Spleen (tissue), 11 donors: ENCODE data around the gene VPS35. TPM values are rescaled to one million over a fixed set of nuclear protein-coding genes. Genes with fewer than 3 reads are reported as not detected.

ENCODE experiments used
- DNase-seq: peaks from one replicate; pipeline ENCODE4 v3.0.0-alpha.2; 2020
- H3K27ac ChIP-seq, 8 donors: fragments of 200-600 bp; sonication (generic) in 7 of 8; 1 replicate in 4 of 8; 2 replicates in 4 of 8; pipeline versions ENCODE4 v1.5.0 to v1.8.0; 2016 to 2021; ENCODE audit warnings: inconsistent platforms in 4 of 8, mild to moderate bottlenecking in 4 of 8, moderate library complexity in 1 of 8
- H3K27me3 ChIP-seq, 7 donors: fragments of 200-600 bp; sonication (generic) in 6 of 7; replicated peaks in 1 of 7; 1 replicate in 4 of 7; 2 replicates in 3 of 7; pipeline versions ENCODE4 v1.5.0 to v1.8.0; 2016 to 2021; ENCODE audit warnings: inconsistent platforms in 3 of 7, mild to moderate bottlenecking in 1 of 7
- H3K36me3 ChIP-seq, 6 donors: fragments of 200-600 bp; sonication (generic) in 5 of 6; 1 replicate in 4 of 6; 2 replicates in 2 of 6; pipeline versions ENCODE4 v1.5.0 to v1.8.0; 2016 to 2021; ENCODE audit warnings: inconsistent platforms in 2 of 6
- H3K4me1 ChIP-seq, 6 donors: fragments of 200-600 bp; sonication (generic) in 5 of 6; 1 replicate in 3 of 6; 2 replicates in 3 of 6; pipeline versions ENCODE4 v1.5.0 to v1.8.0; 2016 to 2021; ENCODE audit warnings: inconsistent platforms in 3 of 6
- H3K4me3 ChIP-seq, 8 donors: fragments of 200-600 bp; sonication (generic) in 7 of 8; 1 replicate in 4 of 8; 2 replicates in 4 of 8; pipeline versions ENCODE4 v1.5.0 to v1.8.0; 2016 to 2021; ENCODE audit warnings: inconsistent platforms in 4 of 8, mild to moderate bottlenecking in 4 of 8, moderate library complexity in 2 of 8
- H3K9me3 ChIP-seq, 8 donors: fragments of 200-600 bp; sonication (generic) in 7 of 8; 1 replicate in 4 of 8; 2 replicates in 4 of 8; pipeline versions ENCODE4 v1.5.0 to v1.8.0; 2016 to 2021; ENCODE audit warnings: inconsistent platforms in 4 of 8
- CTCF ChIP-seq, 11 experiments: fragments of 200-600 bp in 7 of 11; fragments of 450-650 bp in 4 of 11; sonication (generic) in 4 of 11; IDR thresholded peaks in 8 of 11; conservative IDR thresholded peaks in 3 of 11; 1 replicate in 7 of 11; 2 replicates in 4 of 11; pipeline versions ENCODE4 v1.4.0 to v1.8.0; 2016 to 2021; ENCODE audit warnings: antibody characterized with exemption in 11 of 11, inconsistent platforms in 4 of 11, mild to moderate bottlenecking in 1 of 11
- POLR2A ChIP-seq, 3 donors: fragments of 450-650 bp; IDR thresholded peaks; one replicate each; pipeline ENCODE4 v1.5.1; 2017; ENCODE audit warnings: antibody characterized with exemption in 3 of 3, mild to moderate bottlenecking in 1 of 3
- POLR2AphosphoS5 ChIP-seq, 3 donors: sonication (generic); formaldehyde crosslinking; IDR thresholded peaks; one replicate each; pipeline ENCODE4 v1.5.1; 2017; ENCODE audit warnings: antibody characterized with exemption in 3 of 3
- WGBS, 5 donors: extraction: QIAGEN DNeasy Blood & Tissue Kit in 3 of 5; methylation state at CpG; one replicate each; pipeline versions ENCODE4 v1.1.5 to v1.1.7; 2013 to 2018; 5-methylcytosine and 5-hydroxymethylcytosine counted together
- intact Hi-C: fragments of 100-400 bp; cut with DNase I; formaldehyde crosslinking; loops from one replicate; pipeline ENCODE4 v1.15.0; 2023; ENCODE audit warnings: low total_unique reads
- polyA plus RNA-seq, 3 donors: library from polyadenylated mRNA; stranded (reverse); fragments of 200-250 nt; gene quantifications; one replicate each; pipeline ENCODE4 v1.2.1, GENCODE V29; 2013
- total RNA-seq, 7 donors: library from RNA; depleted of rRNA in 3 of 7; stranded (reverse); fragments of >200 nt in 3 of 7; fragmentation: NEBNext Ultra II Directional in 4 of 7; extraction: Animal tissue kit (Norgen Biotek cat#: 25700) in 4 of 7; gene quantifications; one replicate each; pipeline versions ENCODE4 v1.1.0 to v1.2.1, GENCODE V29; 2016 to 2021
- donor health status: healthy with polysubstance abuse.
- donor health status: DM: no; HTN: no; CAD: no; lungs with moderate emphysema.
- donor health status: DM: no; HTN: no; CAD: no.
- donor health status: Bipolar disorder and iron deficiency.
- donor health status: healthy.
- donor health status: DM: no; HTN: no; CAD: no.
- donor health status: DM: yes; HTN: yes; CAD: no.

The VPS35 gene
- total and polyA plus RNA-seq, 10 donors: 18.1 to 111 (median 82.6) TPM

- peaks cover 0 to 7% (median 1%) of the 10 kb centered on the region in 8 donors for H3K9me3 ChIP-seq
- no peak for TF ChIP-seq POLR2A (IDR thresholded peaks at IDR 0.05)
- 88 to 99% (median 92%) methylated on average over 6 of the region's 6 CpGs for WGBS, 5 donors
Observed at GRCh38 chr16:46719528-46719927, 30.6 kb upstream of the VPS35 start.

GRCh38 chr16:46718214-46718613 lies 29.2 kb upstream of the VPS35 start:
- no peaks in the 10 kb centered on the region for H3K36me3 ChIP-seq
- no peaks in the 10 kb centered on the region for H3K27me3 ChIP-seq
- H3K9me3 ChIP-seq: peaks cover 0 to 2% (median 0%) of the 10 kb centered on the region in 8 donors
- peaks cover 0 to 5% (median 3%) of the 10 kb centered on the region in 6 donors for H3K4me1 ChIP-seq
- WGBS, 5 donors: 83 to 91% (median 86%) methylated on average over 8 of the region's 8 CpGs
- DNase-seq: no peak
- intact Hi-C loops: no loop called here
- H3K27ac ChIP-seq: no peak overlapping the region
- no peak for TF ChIP-seq POLR2AphosphoS5 (IDR thresholded peaks at IDR 0.05)
- no peak for TF ChIP-seq POLR2A (IDR thresholded peaks at IDR 0.05)
- TF ChIP-seq CTCF (IDR thresholded peaks at IDR 0.05 in 8 of 11, conservative IDR thresholded peaks at IDR 0.05 in 3 of 11): no peak
- H3K4me3 ChIP-seq: no peak overlapping the region

More at GRCh38 chr16:46719528-46719927, 30.6 kb upstream of the VPS35 start:
- Histone ChIP-seq H3K27ac (no peak overlapping the region), H3K4me3 (no peak overlapping the region), H3K27me3 (no peaks in the 10 kb centered on the region), H3K4me1 (no peaks in the 10 kb centered on the region), H3K36me3 (no peaks in the 10 kb centered on the region)
- DNase-seq: no peak
- intact Hi-C loops: no loop called here

DNA sequence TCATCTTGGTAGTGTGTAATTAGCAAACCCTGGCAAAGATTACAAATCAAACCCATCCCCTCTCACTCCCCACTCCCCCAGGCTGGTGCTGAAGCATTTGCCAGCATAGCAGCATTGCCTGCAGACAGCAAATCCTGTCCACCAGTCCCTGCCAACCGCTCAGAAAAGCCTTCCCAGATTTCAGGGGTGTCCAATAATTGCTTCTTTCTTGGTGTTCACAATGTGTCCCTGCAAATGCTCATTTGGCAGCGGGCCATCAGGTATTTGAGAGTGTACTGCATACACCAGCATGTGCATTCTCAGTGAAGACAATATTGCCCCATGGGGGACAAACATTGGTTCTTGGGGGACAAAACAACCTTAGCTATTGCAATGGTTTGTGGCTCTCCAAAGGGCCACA lies 28.7 kb upstream of the VPS35 start:
- no peaks in the 10 kb centered on the region for H3K9me3 ChIP-seq
- intact Hi-C loops: no loop called here
- H3K4me1 ChIP-seq: peaks cover 0 to 10% (median 7%) of the 10 kb centered on the region in 6 donors
- H3K36me3 ChIP-seq: no peaks in the 10 kb centered on the region
- DNase-seq: no peak
- no peak overlapping the region for H3K27ac ChIP-seq
- WGBS, 5 donors: 78 to 90% (median 86%) methylated on average over 2 of the region's 2 CpGs
- TF ChIP-seq POLR2A (IDR thresholded peaks at IDR 0.05) (no peak), CTCF (IDR thresholded peaks at IDR 0.05 in 8 of 11, conservative IDR thresholded peaks at IDR 0.05 in 3 of 11) (no peak), POLR2AphosphoS5 (IDR thresholded peaks at IDR 0.05) (no peak)
- H3K4me3 ChIP-seq: no peak overlapping the region
- H3K27me3 ChIP-seq: no peaks in the 10 kb centered on the region

- TF ChIP-seq POLR2A (IDR thresholded peaks at IDR 0.05) (no peak), POLR2AphosphoS5 (IDR thresholded peaks at IDR 0.05) (no peak), CTCF (IDR thresholded peaks at IDR 0.05 in 8 of 11, conservative IDR thresholded peaks at IDR 0.05 in 3 of 11) (no peak)
- no peaks in the 10 kb centered on the region for H3K27me3 ChIP-seq
- WGBS, 5 donors: 39 to 58% (median 50%) methylated on average over 5 to 6 of the region's 6 CpGs
- intact Hi-C loops: no loop called here
- no peaks in the 10 kb centered on the region for H3K9me3 ChIP-seq
- H3K4me1 ChIP-seq: peaks cover 0 to 28% (median 14%) of the 10 kb centered on the region in 6 donors
- no peak overlapping the region for H3K27ac ChIP-seq
- no peak for DNase-seq
- no peak overlapping the region for H3K4me3 ChIP-seq
- H3K36me3 ChIP-seq: no peaks in the 10 kb centered on the region
Observed at GRCh38 chr16:46715769-46716305, 26.9 kb upstream of the VPS35 start.
